ENCODE measurements around the gene MLNR.

MLNR gene

GRCh38 chr13:49240017-49240416 lies 19.9 kb downstream of the MLNR start:
- DNase-seq (ENCODE audit: low spot score) (no peak), ATAC-seq (ENCODE audit: low read depth) (no peak)
- peak; percentile 34 for TF ChIP-seq CTCF (IDR thresholded peaks at IDR 0.05; ENCODE audit: poor library complexity, severe bottlenecking)
- no peak overlapping the region for H3K4me3 ChIP-seq (ENCODE audit: severe bottlenecking)
- H3K36me3 ChIP-seq (ENCODE audit: low read depth), result no peaks in the 10 kb centered on the region
- H3K27me3 ChIP-seq (ENCODE audit: insufficient read depth, poor library complexity, severe bottlenecking), result no peaks in the 10 kb centered on the region
- no peaks in the 10 kb centered on the region for H3K4me1 ChIP-seq (ENCODE audit: insufficient read depth, poor library complexity, severe bottlenecking)
- H3K27ac ChIP-seq (ENCODE audit: poor library complexity, severe bottlenecking), result no peak overlapping the region
- H3K9me3 ChIP-seq (ENCODE audit: severe bottlenecking), result no peaks in the 10 kb centered on the region

- H3K4me3 ChIP-seq (ENCODE audit: severe bottlenecking), result no peak overlapping the region
- no peaks in the 10 kb centered on the region for H3K36me3 ChIP-seq (ENCODE audit: low read depth)
- ATAC-seq (ENCODE audit: low read depth), result no peak
- H3K9me3 ChIP-seq (ENCODE audit: severe bottlenecking), result no peaks in the 10 kb centered on the region
- H3K27ac ChIP-seq (ENCODE audit: poor library complexity, severe bottlenecking), result no peak overlapping the region
- DNase-seq (ENCODE audit: low spot score), result no peak
- H3K4me1 ChIP-seq (ENCODE audit: insufficient read depth, poor library complexity, severe bottlenecking), result no peaks in the 10 kb centered on the region
- no peak for TF ChIP-seq CTCF (IDR thresholded peaks at IDR 0.05; ENCODE audit: poor library complexity, severe bottlenecking)
- no peaks in the 10 kb centered on the region for H3K27me3 ChIP-seq (ENCODE audit: insufficient read depth, poor library complexity, severe bottlenecking)
Measured at GRCh38 chr13:49241296-49241695, 21.2 kb downstream of the MLNR start.

GRCh38 chr13:49245101-49245500 lies 25.0 kb downstream of the MLNR start:
- H3K36me3 ChIP-seq (ENCODE audit: low read depth), result peaks cover 10% of the 10 kb centered on the region
- H3K27me3 ChIP-seq (ENCODE audit: insufficient read depth, poor library complexity, severe bottlenecking), result no peaks in the 10 kb centered on the region
- no peak for ATAC-seq (ENCODE audit: low read depth)

GRCh38 chr13:49246850-49247642 lies 26.9 kb downstream of the MLNR start:
- Histone ChIP-seq H3K27ac (ENCODE audit: poor library complexity, severe bottlenecking) (peak overlapping the region; percentile 37), H3K4me1 (ENCODE audit: insufficient read depth, poor library complexity, severe bottlenecking) (peaks cover 5% of the 10 kb centered on the region), H3K9me3 (ENCODE audit: severe bottlenecking) (no peaks in the 10 kb centered on the region), H3K4me3 (ENCODE audit: severe bottlenecking) (peak overlapping the region; percentile 60), H3K36me3 (ENCODE audit: low read depth) (peaks cover 17% of the 10 kb centered on the region), H3K27me3 (ENCODE audit: insufficient read depth, poor library complexity, severe bottlenecking) (no peaks in the 10 kb centered on the region)
- no peak for DNase-seq (ENCODE audit: low spot score)
- peak; percentile 58 for ATAC-seq (ENCODE audit: low read depth)
- no peak for TF ChIP-seq CTCF (IDR thresholded peaks at IDR 0.05; ENCODE audit: poor library complexity, severe bottlenecking)

More at GRCh38 chr13:49245101-49245500, 25.0 kb downstream of the MLNR start:
- Histone ChIP-seq H3K4me1 (ENCODE audit: insufficient read depth, poor library complexity, severe bottlenecking) (peaks cover 5% of the 10 kb centered on the region), H3K9me3 (ENCODE audit: severe bottlenecking) (no peaks in the 10 kb centered on the region), H3K27ac (ENCODE audit: poor library complexity, severe bottlenecking) (no peak overlapping the region), H3K4me3 (ENCODE audit: severe bottlenecking) (no peak overlapping the region)
- DNase-seq (ENCODE audit: low spot score), result no peak
- TF ChIP-seq CTCF (IDR thresholded peaks at IDR 0.05; ENCODE audit: poor library complexity, severe bottlenecking), result no peak
